ENCODE data around the gene KRTAP9-4.
"Not testable (repeated sequence)": the region's sequence is repeated elsewhere in the genome, so short reads cannot be mapped to it uniquely, and the experiment has no call there.

Gene KRTAP9-4

DNA sequence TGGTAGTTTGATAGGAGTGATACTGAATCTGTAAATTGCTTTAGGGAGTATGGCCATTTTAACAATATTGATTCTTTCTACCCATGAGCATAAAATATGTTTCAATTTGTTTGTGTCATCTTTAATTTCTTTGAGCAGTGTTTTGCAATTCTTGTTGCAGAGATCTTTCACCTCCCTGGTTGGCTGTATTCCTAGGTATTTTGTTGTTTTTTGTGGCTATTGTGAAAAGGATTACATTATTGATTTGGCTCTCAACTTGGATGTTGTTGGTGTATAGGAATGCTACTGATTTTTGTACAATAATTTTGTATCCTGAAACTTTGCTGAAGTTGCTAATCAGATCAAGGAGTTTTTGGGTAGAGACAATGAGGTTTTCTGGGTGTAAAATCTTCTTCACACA lies 8.9 kb downstream of the KRTAP9-4 start:
- FAIRE-seq (no peak), DNase-seq (ENCODE audit: insufficient read length, low spot score) (no peak)
- TF ChIP-seq, protein P1, sequence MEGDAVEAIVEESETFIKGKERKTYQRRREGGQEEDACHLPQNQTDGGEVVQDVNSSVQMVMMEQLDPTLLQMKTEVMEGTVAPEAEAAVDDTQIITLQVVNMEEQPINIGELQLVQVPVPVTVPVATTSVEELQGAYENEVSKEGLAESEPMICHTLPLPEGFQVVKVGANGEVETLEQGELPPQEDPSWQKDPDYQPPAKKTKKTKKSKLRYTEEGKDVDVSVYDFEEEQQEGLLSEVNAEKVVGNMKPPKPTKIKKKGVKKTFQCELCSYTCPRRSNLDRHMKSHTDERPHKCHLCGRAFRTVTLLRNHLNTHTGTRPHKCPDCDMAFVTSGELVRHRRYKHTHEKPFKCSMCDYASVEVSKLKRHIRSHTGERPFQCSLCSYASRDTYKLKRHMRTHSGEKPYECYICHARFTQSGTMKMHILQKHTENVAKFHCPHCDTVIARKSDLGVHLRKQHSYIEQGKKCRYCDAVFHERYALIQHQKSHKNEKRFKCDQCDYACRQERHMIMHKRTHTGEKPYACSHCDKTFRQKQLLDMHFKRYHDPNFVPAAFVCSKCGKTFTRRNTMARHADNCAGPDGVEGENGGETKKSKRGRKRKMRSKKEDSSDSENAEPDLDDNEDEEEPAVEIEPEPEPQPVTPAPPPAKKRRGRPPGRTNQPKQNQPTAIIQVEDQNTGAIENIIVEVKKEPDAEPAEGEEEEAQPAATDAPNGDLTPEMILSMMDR (IDR thresholded peaks at IDR 0.05; ENCODE audit: insufficient read depth, missing control alignments), result no peak

DNA sequence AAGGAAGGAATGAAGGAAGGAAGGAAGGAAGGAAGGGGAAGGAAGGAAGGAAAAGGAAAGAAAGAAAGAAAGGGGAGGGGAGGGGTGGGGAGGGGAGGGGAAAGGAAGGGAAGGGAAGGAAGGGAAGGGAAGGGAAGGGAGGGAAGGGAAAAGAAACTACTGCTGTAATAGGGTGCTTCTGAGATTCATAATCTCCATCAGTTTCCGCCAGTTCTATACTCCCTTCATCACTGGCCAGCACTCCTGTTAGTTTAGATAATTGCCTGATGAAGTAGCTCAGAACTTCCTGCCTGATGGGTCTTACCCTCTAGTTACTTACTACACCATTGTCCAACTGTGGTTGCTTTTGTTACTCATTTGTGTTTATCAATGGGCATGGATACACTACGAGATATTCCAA lies 13.7 kb downstream of the KRTAP9-4 start:
- TF ChIP-seq, protein P1 (IDR thresholded peaks at IDR 0.05; ENCODE audit: insufficient read depth, missing control alignments), result no peak
- no peak for FAIRE-seq
- DNase-seq (ENCODE audit: insufficient read length, low spot score), result no peak

DNA sequence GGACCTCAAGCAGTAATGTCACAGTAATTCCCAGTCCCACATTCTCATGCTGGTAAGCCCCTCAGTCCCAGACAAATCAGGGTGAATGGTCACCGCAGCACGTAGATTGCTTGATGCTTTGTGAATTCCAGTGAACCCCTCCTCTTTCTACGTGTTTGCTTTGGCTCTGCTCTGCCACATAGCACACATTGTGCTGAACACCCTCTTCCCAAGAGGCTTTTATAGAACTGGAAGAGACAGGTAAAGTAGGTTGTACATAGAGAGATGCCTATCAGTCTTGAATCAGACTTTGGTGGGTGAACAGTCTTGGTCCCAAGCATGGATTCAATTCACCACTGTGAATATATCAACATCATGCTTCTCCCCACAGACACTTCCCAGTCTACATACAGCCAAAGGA lies 15.1 kb downstream of the KRTAP9-4 start:
- DNase-seq (ENCODE audit: insufficient read length, low spot score) (no peak), FAIRE-seq (no peak)
- TF ChIP-seq, protein P1 (IDR thresholded peaks at IDR 0.05; ENCODE audit: insufficient read depth, missing control alignments), result no peak

DNA sequence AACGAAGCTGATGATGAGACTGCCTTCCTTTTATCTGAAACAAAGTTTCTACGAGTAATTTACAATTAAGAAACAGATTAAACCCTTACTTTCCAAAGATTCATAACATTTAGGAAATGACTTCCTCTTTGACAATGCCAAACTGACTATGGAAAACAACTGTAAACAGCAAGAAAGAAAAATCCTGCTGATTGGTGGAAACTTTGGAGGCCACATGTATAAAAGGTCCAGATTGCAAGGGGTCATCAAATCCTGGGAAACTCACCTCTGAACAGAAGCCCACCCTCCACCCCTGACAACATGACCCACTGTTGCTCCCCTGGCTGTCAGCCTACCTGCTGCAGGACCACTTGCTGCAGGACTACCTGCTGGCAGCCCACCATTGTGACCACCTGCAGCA lies 15.6 kb downstream of the KRTAP9-4 start, which contains the start of gene KRTAP9-6:
Gene KRTAP9-6 (plus strand): TSS at position 301 of the 400 bp plus-strand sequence. CDS start 0 bp downstream, at position 301.
- DNase-seq (ENCODE audit: insufficient read length, low spot score) (no peak), FAIRE-seq (no peak)
- TF ChIP-seq, protein P1 (IDR thresholded peaks at IDR 0.05; ENCODE audit: insufficient read depth, missing control alignments), result no peak

DNA sequence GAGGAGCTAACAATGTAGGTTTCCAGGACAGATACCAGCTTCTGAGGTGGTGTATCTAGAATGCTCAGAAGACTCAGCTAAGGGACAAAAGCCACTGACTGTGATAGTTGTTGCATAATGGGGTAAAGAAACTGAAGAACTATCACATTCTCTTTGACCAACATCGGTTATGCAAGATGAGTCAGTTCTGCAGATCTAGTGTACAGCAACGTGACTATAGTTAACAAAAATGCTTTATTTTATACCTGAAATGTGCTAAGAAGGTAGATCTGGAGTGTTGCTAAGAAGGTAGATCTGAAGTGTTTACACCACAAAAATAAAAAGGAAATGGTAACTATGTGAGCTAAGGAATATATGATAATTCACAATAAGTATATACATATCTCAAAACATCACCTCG lies 18.2 kb downstream of the KRTAP9-4 start:
- DNase-seq (ENCODE audit: insufficient read length, low spot score) (no peak), FAIRE-seq (no peak)
- TF ChIP-seq, protein P1 (IDR thresholded peaks at IDR 0.05; ENCODE audit: insufficient read depth, missing control alignments), result no peak

DNA sequence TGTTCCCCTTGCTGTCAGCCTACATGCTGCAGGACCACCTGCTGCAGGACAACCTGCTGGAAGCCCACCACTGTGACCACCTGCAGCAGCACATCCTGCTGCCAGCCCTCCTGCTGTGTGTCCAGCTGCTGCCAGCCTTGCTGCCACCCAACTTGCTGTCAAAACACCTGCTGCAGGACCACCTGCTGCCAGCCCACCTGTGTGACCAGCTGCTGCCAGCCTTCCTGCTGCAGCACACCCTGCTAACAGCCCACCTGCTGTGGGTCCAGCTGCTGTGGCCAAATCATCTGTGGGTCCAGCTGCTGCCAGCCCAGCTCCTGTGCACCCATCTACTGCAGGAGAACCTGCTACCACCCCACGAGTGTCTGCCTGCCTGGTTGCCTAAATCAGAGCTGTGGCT lies 21.8 kb downstream of the KRTAP9-4 start:
- not testable (repeated sequence) for FAIRE-seq; DNase-seq (ENCODE audit: insufficient read length, low spot score)

DNA sequence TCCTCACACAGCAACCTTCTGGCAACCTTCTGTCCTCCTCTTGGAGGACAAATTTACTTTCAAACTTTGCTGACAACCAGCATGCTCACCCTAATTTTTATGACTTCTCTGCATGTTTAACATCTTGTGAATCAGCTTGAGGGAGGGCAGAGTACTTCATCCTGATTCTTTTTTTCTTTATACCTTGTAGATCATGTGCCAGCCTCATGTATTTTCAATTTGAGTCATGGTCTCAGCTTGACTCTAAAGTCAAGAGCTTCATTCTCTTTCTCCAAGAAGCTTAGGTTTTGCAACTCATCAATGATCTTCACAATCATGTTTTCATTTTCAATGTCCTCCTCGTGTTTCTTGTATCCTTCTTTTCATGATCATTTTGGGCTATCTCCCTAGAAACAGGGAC lies 22.4 kb downstream of the KRTAP9-4 start:
- TF ChIP-seq, protein P1 (IDR thresholded peaks at IDR 0.05; ENCODE audit: insufficient read depth, missing control alignments), result no peak
- FAIRE-seq, result no peak

DNA sequence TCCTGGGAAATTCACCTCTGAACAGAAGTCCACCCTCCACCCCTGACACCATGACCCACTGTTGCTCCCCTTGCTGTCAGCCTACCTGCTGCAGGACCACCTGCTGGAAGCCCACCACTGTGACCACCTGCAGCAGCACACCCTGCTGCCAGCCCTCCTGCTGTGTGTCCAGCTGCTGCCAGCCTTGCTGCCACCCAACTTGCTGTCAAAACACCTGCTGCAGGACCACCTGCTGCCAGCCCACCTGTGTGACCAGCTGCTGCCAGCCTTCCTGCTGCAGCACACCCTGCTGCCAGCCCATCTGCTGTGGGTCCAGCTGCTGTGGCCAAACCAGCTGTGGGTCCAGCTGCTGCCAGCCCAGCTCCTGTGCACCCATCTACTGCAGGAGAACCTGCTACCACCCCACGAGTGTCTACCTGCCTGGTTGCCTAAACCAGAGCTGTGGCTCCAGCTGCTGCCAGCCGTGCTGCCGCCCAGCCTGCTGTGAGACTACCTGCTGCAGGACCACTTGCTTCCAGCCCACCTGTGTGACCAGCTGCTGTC lies 26.2 kb downstream of the KRTAP9-4 start, which contains the start of gene KRTAP9-7:
Gene KRTAP9-7 (plus strand): TSS at position 51 of the 543 bp plus-strand sequence. CDS start 0 bp downstream, at position 51.
- not testable (repeated sequence) for DNase-seq (ENCODE audit: insufficient read length, low spot score); FAIRE-seq

More for the DNA sequence above, 22.4 kb downstream of the KRTAP9-4 start:
- no peak for DNase-seq (ENCODE audit: insufficient read length, low spot score)

All from D721Med (cell line).